Measurements from ENCODE around the gene DNAH14.

DNA sequence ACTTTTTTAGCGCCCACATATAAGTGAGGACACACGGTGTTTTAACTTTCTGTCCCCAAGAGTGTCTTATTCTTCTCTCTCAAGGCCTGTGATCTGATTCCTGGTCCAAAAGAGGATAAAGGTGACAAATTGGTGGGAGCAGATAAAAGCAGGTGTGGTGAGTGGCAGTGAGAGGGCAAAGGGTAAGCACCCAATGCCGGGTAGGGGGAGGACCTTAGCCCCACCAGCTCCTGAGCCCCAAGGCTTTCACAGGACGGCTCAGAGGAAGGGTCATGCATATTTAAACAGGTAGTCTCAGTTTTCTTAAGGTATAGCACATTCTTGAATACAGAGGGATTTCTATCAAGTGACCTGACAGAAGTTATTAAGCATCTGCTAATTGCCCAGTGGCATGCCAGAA is 478.8 kb downstream of the DNAH14 start:
- TF ChIP-seq, protein P1, sequence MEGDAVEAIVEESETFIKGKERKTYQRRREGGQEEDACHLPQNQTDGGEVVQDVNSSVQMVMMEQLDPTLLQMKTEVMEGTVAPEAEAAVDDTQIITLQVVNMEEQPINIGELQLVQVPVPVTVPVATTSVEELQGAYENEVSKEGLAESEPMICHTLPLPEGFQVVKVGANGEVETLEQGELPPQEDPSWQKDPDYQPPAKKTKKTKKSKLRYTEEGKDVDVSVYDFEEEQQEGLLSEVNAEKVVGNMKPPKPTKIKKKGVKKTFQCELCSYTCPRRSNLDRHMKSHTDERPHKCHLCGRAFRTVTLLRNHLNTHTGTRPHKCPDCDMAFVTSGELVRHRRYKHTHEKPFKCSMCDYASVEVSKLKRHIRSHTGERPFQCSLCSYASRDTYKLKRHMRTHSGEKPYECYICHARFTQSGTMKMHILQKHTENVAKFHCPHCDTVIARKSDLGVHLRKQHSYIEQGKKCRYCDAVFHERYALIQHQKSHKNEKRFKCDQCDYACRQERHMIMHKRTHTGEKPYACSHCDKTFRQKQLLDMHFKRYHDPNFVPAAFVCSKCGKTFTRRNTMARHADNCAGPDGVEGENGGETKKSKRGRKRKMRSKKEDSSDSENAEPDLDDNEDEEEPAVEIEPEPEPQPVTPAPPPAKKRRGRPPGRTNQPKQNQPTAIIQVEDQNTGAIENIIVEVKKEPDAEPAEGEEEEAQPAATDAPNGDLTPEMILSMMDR (IDR thresholded peaks at IDR 0.05; ENCODE audit: poor library complexity) = no peak
- TF ChIP-seq EZH2 (IDR thresholded peaks at IDR 0.05; ENCODE audit: borderline replicate concordance) (no peak), EZH2phosphoT487 (IDR thresholded peaks at IDR 0.05; ENCODE audit: low read depth, severe bottlenecking, unreplicated experiment) (no peak)
